VCaP (cell line): Measurements from ENCODE around the gene SLC10A6.

ENCODE experiments used
- H3K27ac ChIP-seq: fragments of 450-650 bp; 2 replicates; pipeline ENCODE4 v1.5.1; 2017
- CTCF ChIP-seq: fragments of 450-650 bp; conservative IDR thresholded peaks from 2 replicates; pipeline ENCODE4 v1.5.1; 2017; ENCODE audit warnings: mild to moderate bottlenecking, moderate library complexity

The SLC10A6 gene

GRCh38 chr4:86870442-86871069 lies 21.4 kb upstream of the SLC10A6 start:
- H3K27ac ChIP-seq = no peak overlapping the region
- no peak for TF ChIP-seq CTCF

GRCh38 chr4:86857341-86858052 lies 8.3 kb upstream of the SLC10A6 start:
- H3K27ac ChIP-seq = peak overlapping the region; percentile 73; the same call in 1 of the 2 replicates
- no peak for TF ChIP-seq CTCF

- TF ChIP-seq CTCF = no peak
- peak overlapping the region; percentile 73 for H3K27ac ChIP-seq
These were observed 7.7 kb upstream of the SLC10A6 start for GRCh38 chr4:86856896-86857295.

GRCh38 chr4:86855572-86855971 lies 6.4 kb upstream of the SLC10A6 start:
- peak; percentile 39; the same call in 1 of the 2 replicates for TF ChIP-seq CTCF
- H3K27ac ChIP-seq = peak overlapping the region; percentile 73

GRCh38 chr4:86853209-86853608 lies 4.0 kb upstream of the SLC10A6 start:
- H3K27ac ChIP-seq = no peak overlapping the region
- no peak for TF ChIP-seq CTCF

- H3K27ac ChIP-seq = no peak overlapping the region
These were observed 1.0 kb downstream of the SLC10A6 start for GRCh38 chr4:86848136-86848535.

More at GRCh38 chr4:86848136-86848535, 1.0 kb downstream of the SLC10A6 start:
- no peak for TF ChIP-seq CTCF
